ENCODE measurements around the gene FABP6.

The FABP6 gene

GRCh38 chr5:160262151-160263074 lies 33.1 kb downstream of the FABP6 start:
- DNase-seq (ENCODE audit: low spot score) = peak; percentile 64

GRCh38 chr5:160263326-160263855 lies 34.1 kb downstream of the FABP6 start:
- DNase-seq (ENCODE audit: low spot score) = no peak

GRCh38 chr5:160266044-160266443 lies 36.7 kb downstream of the FABP6 start:
- no peak for DNase-seq (ENCODE audit: low spot score)

- DNase-seq (ENCODE audit: low spot score) = no peak
Measured at GRCh38 chr5:160266752-160267345, 37.5 kb downstream of the FABP6 start.

- no peak for DNase-seq (ENCODE audit: low spot score)
Measured at GRCh38 chr5:160268121-160268520, 38.8 kb downstream of the FABP6 start.

- DNase-seq (ENCODE audit: low spot score) = peak; percentile 85
Measured at GRCh38 chr5:160269017-160269416, 39.7 kb downstream of the FABP6 start.

GRCh38 chr5:160270704-160271103 lies 41.4 kb downstream of the FABP6 start:
- DNase-seq (ENCODE audit: low spot score) = no peak

GRCh38 chr5:160271396-160271795 lies 42.1 kb downstream of the FABP6 start:
- peak; percentile 41 for DNase-seq (ENCODE audit: low spot score)

- no peak for DNase-seq (ENCODE audit: low spot score)
Measured at GRCh38 chr5:160271836-160272235, 42.5 kb downstream of the FABP6 start.

GRCh38 chr5:160272264-160272663 lies 43.0 kb downstream of the FABP6 start:
- no peak for DNase-seq (ENCODE audit: low spot score)

- no peak for DNase-seq (ENCODE audit: low spot score)
Measured at GRCh38 chr5:160272889-160273288, 43.6 kb downstream of the FABP6 start.

GRCh38 chr5:160274483-160274931 lies 45.2 kb downstream of the FABP6 start:
- DNase-seq (ENCODE audit: low spot score) = no peak

GRCh38 chr5:160278343-160278742 lies 49.0 kb downstream of the FABP6 start:
- DNase-seq (ENCODE audit: low spot score) = no peak

- no peak for DNase-seq (ENCODE audit: low spot score)
Measured at GRCh38 chr5:160280384-160281095, 51.2 kb downstream of the FABP6 start.

GRCh38 chr5:160281275-160281674 lies 52.0 kb downstream of the FABP6 start:
- no peak for DNase-seq (ENCODE audit: low spot score)

- no peak for DNase-seq (ENCODE audit: low spot score)
Measured at GRCh38 chr5:160284291-160284873, 55.1 kb downstream of the FABP6 start.

GRCh38 chr5:160285316-160285715 lies 56.0 kb downstream of the FABP6 start:
- no peak for DNase-seq (ENCODE audit: low spot score)

GRCh38 chr5:160286947-160287346 lies 57.6 kb downstream of the FABP6 start:
- no peak for DNase-seq (ENCODE audit: low spot score)

- no peak for DNase-seq (ENCODE audit: low spot score)
Measured at GRCh38 chr5:160287378-160288051, 58.2 kb downstream of the FABP6 start.
